Liver (tissue), 9 donors: ENCODE measurements around the gene EMC1. TPM values are rescaled to one million over a fixed set of nuclear protein-coding genes. Genes with fewer than 3 reads are reported as not detected.

Source experiments
- DNase-seq: peaks from one replicate; pipeline ENCODE4 v3.0.0-alpha.2; 2017; ENCODE audit warnings: low spot score
- H3K27ac ChIP-seq, 2 donors: one replicate each; pipeline ENCODE4 v1.7.0; 2013; ENCODE audit warnings: inconsistent platforms in 2 of 2, low read length in 2 of 2, control low read depth in 1 of 2, low read depth in 1 of 2, mild to moderate bottlenecking in 1 of 2
- H3K27me3 ChIP-seq, 4 donors: one replicate each; pipeline versions ENCODE4 v1.6.1 to v1.7.0; 2013; ENCODE audit warnings: low read length in 3 of 4, inconsistent platforms in 1 of 4, mild to moderate bottlenecking in 1 of 4, moderate library complexity in 1 of 4; ENCODE audit not compliant: control insufficient read depth in 4 of 4, insufficient read depth in 4 of 4
- H3K36me3 ChIP-seq, 4 donors: one replicate each; pipeline versions ENCODE4 v1.6.1 to v1.7.0; 2013; ENCODE audit warnings: low read length in 3 of 4, mild to moderate bottlenecking in 3 of 4, low read depth in 1 of 4, moderate library complexity in 1 of 4; ENCODE audit not compliant: control insufficient read depth in 4 of 4, insufficient read depth in 3 of 4
- H3K4me1 ChIP-seq, 4 donors: one replicate each; pipeline versions ENCODE4 v1.6.1 to v1.7.0; 2013; ENCODE audit warnings: low read length in 3 of 4, mild to moderate bottlenecking in 3 of 4, moderate library complexity in 1 of 4; ENCODE audit not compliant: control insufficient read depth in 4 of 4, insufficient read depth in 4 of 4
- H3K4me3 ChIP-seq, 3 donors: one replicate each; pipeline versions ENCODE4 v1.6.1 to v1.7.0; 2013; ENCODE audit warnings: low read length in 3 of 3, control low read depth in 1 of 3, low read depth in 1 of 3, mild to moderate bottlenecking in 1 of 3
- H3K9ac ChIP-seq, 2 donors: one replicate each; pipeline ENCODE4 v1.7.0; 2013; ENCODE audit warnings: low read length in 2 of 2, mild to moderate bottlenecking in 2 of 2, moderate library complexity in 2 of 2, control low read depth in 1 of 2, low read depth in 1 of 2
- H3K9me3 ChIP-seq, 4 donors: one replicate each; pipeline versions ENCODE4 v1.6.1 to v1.7.0; 2013; ENCODE audit warnings: low read length in 3 of 4; ENCODE audit not compliant: control insufficient read depth in 4 of 4
- EGR1 ChIP-seq, 2 donors: IDR thresholded peaks; 2 replicates each; pipeline ENCODE4 v1.6.1; 2016 to 2018; ENCODE audit warnings: antibody characterized with exemption in 2 of 2, low read depth in 2 of 2
- FOXA1 ChIP-seq: IDR thresholded peaks from 2 replicates; pipeline ENCODE4 v1.6.1; 2016; ENCODE audit warnings: antibody characterized with exemption
- FOXA2 ChIP-seq: IDR thresholded peaks from 2 replicates; pipeline ENCODE4 v1.6.1; 2016; ENCODE audit warnings: antibody characterized with exemption
- GABPA ChIP-seq, 2 donors: IDR thresholded peaks in 1 of 2; conservative IDR thresholded peaks in 1 of 2; 2 replicates each; pipeline ENCODE4 v1.6.1; 2016; ENCODE audit warnings: antibody characterized with exemption in 2 of 2, mild to moderate bottlenecking in 1 of 2, moderate library complexity in 1 of 2
- HNF4A ChIP-seq, 2 donors: conservative IDR thresholded peaks; 2 replicates each; pipeline ENCODE4 v1.6.1; 2016; ENCODE audit warnings: antibody characterized with exemption in 2 of 2, mild to moderate bottlenecking in 2 of 2
- HNF4G ChIP-seq: IDR thresholded peaks from 2 replicates; pipeline ENCODE4 v1.6.1; 2016; ENCODE audit warnings: antibody characterized with exemption
- JUND ChIP-seq, 2 donors: IDR thresholded peaks; 2 replicates each; pipeline ENCODE4 v1.6.1; 2016; ENCODE audit warnings: antibody characterized with exemption in 2 of 2
- NR2F2 ChIP-seq: IDR thresholded peaks from 2 replicates; pipeline ENCODE4 v1.6.1; 2016; ENCODE audit warnings: antibody characterized with exemption
- RAD21 ChIP-seq, 2 donors: IDR thresholded peaks; 2 replicates each; pipeline ENCODE4 v1.6.1; 2016; ENCODE audit warnings: antibody characterized with exemption in 2 of 2, mild to moderate bottlenecking in 2 of 2
- RXRA ChIP-seq, 2 donors: IDR thresholded peaks; 2 replicates each; pipeline ENCODE4 v1.6.1; 2017 to 2018; ENCODE audit warnings: antibody characterized with exemption in 2 of 2, mild to moderate bottlenecking in 1 of 2
- SP1 ChIP-seq: IDR thresholded peaks from 2 replicates; pipeline ENCODE4 v1.6.1; 2018; ENCODE audit warnings: antibody characterized with exemption, mild to moderate bottlenecking
- TAF1 ChIP-seq: conservative IDR thresholded peaks from 2 replicates; pipeline ENCODE4 v1.6.1; 2016; ENCODE audit warnings: antibody characterized with exemption, mild to moderate bottlenecking
- YY1 ChIP-seq: IDR thresholded peaks from 2 replicates; pipeline ENCODE4 v1.6.1; 2016; ENCODE audit warnings: antibody characterized with exemption, mild to moderate bottlenecking
- WGBS: extraction: QIAGEN DNeasy Blood & Tissue Kit; methylation state at CpG from one replicate; pipeline ENCODE4 v1.1.7; 2013; 5-methylcytosine and 5-hydroxymethylcytosine counted together
- polyA plus RNA-seq, 2 donors: library from polyadenylated mRNA; stranded (reverse) in 1 of 2; unstranded in 1 of 2; fragments of 200-250 nt in 1 of 2; fragments of >200 nt in 1 of 2; fragmentation: Nextera tagmentation in 1 of 2; extraction: Ambion mirVana in 1 of 2; gene quantifications; one replicate each; pipeline versions ENCODE4 v1.2.1 to v1.2.3, GENCODE V29; 2013 to 2015
- total RNA-seq, 2 donors: library from RNA; depleted of rRNA; stranded (reverse); fragments of >200 nt; gene quantifications; one replicate each; pipeline ENCODE4 v1.2.3, GENCODE V29; 2014
- TF ChIP-seq, protein P1 (sequence below): IDR thresholded peaks from 2 replicates; pipeline ENCODE4 v1.6.1; 2016; ENCODE audit warnings: antibody characterized with exemption
- TF ChIP-seq, protein P2 (sequence below): IDR thresholded peaks from 2 replicates; pipeline ENCODE4 v1.6.1; 2016; ENCODE audit warnings: antibody characterized with exemption
- TF ChIP-seq, protein P3 (sequence below): IDR thresholded peaks from 2 replicates; pipeline ENCODE4 v1.6.1; 2016; ENCODE audit warnings: antibody characterized with exemption, mild to moderate bottlenecking
- TF ChIP-seq, protein P4 (sequence below): fragments of 150-350 bp; IDR thresholded peaks from 2 replicates; pipeline ENCODE4 v1.5.1; 2017; ENCODE audit warnings: improper control_type of control experiment, low read depth, low read length; ENCODE audit not compliant: missing input control
- TF ChIP-seq, protein P5 (sequence below): IDR thresholded peaks from 2 replicates; pipeline ENCODE4 v1.6.1; 2016; ENCODE audit warnings: antibody characterized with exemption
- donor health status: healthy.
- donor health status: healthy.
- donor health status: healthy.
- donor health status: healthy.
- donor health status: healthy.

Gene EMC1
- total and polyA plus RNA-seq, 4 donors: 8.0 to 33.6 (median 14.8) TPM

DNA sequence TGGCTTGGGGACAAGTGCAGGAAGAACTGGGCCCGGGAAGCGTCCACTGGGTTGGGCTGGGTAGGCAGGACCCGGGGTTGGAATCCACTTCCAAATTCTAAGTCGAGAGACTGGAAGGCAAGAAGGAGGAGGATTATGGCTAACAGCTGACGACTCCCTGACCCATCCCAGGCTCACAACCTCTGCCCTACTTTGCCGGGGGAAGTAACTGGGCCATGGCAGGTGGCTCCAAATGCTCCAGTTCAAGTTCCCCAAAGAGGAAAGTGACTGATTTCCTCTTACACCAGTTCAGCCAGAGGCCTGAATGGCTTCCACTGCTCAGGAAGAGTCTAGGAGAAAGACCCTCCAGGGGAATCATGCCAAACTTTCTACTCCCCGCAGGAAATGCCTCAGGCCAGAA lies 11.4 kb downstream of the EMC1 start:
- DNase-seq: no peak
- Histone ChIP-seq H3K4me1 (no peaks in the 10 kb centered on the region), H3K9me3 (no peaks in the 10 kb centered on the region), H3K4me3 (no peak overlapping the region), H3K36me3 (peaks cover 14 to 84% (median 58%) of the 10 kb centered on the region in 4 donors), H3K9ac (no peak overlapping the region), H3K27me3 (no peaks in the 10 kb centered on the region), H3K27ac (no peak overlapping the region)
- TF ChIP-seq TAF1 (no peak), YY1 (no peak), RAD21 (IDR thresholded peaks at IDR 0.05) (no peak), EGR1 (IDR thresholded peaks at IDR 0.05; ENCODE audit: low read depth in 2 of 2) (no peak), RXRA (IDR thresholded peaks at IDR 0.05) (no peak), HNF4G (no peak), FOXA2 (no peak), FOXA1 (no peak), NR2F2 (no peak), SP1 (no peak), JUND (IDR thresholded peaks at IDR 0.05) (no peak), HNF4A (conservative IDR thresholded peaks at IDR 0.05) (no peak), GABPA (IDR thresholded peaks at IDR 0.05 in 1 of 2, conservative IDR thresholded peaks at IDR 0.05 in 1 of 2) (no peak)
- TF ChIP-seq, protein P1, sequence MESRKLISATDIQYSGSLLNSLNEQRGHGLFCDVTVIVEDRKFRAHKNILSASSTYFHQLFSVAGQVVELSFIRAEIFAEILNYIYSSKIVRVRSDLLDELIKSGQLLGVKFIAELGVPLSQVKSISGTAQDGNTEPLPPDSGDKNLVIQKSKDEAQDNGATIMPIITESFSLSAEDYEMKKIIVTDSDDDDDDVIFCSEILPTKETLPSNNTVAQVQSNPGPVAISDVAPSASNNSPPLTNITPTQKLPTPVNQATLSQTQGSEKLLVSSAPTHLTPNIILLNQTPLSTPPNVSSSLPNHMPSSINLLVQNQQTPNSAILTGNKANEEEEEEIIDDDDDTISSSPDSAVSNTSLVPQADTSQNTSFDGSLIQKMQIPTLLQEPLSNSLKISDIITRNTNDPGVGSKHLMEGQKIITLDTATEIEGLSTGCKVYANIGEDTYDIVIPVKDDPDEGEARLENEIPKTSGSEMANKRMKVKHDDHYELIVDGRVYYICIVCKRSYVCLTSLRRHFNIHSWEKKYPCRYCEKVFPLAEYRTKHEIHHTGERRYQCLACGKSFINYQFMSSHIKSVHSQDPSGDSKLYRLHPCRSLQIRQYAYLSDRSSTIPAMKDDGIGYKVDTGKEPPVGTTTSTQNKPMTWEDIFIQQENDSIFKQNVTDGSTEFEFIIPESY: no peak
- TF ChIP-seq, protein P2, sequence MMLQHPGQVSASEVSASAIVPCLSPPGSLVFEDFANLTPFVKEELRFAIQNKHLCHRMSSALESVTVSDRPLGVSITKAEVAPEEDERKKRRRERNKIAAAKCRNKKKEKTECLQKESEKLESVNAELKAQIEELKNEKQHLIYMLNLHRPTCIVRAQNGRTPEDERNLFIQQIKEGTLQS: no peak
- TF ChIP-seq, protein P3, sequence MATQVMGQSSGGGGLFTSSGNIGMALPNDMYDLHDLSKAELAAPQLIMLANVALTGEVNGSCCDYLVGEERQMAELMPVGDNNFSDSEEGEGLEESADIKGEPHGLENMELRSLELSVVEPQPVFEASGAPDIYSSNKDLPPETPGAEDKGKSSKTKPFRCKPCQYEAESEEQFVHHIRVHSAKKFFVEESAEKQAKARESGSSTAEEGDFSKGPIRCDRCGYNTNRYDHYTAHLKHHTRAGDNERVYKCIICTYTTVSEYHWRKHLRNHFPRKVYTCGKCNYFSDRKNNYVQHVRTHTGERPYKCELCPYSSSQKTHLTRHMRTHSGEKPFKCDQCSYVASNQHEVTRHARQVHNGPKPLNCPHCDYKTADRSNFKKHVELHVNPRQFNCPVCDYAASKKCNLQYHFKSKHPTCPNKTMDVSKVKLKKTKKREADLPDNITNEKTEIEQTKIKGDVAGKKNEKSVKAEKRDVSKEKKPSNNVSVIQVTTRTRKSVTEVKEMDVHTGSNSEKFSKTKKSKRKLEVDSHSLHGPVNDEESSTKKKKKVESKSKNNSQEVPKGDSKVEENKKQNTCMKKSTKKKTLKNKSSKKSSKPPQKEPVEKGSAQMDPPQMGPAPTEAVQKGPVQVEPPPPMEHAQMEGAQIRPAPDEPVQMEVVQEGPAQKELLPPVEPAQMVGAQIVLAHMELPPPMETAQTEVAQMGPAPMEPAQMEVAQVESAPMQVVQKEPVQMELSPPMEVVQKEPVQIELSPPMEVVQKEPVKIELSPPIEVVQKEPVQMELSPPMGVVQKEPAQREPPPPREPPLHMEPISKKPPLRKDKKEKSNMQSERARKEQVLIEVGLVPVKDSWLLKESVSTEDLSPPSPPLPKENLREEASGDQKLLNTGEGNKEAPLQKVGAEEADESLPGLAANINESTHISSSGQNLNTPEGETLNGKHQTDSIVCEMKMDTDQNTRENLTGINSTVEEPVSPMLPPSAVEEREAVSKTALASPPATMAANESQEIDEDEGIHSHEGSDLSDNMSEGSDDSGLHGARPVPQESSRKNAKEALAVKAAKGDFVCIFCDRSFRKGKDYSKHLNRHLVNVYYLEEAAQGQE: no peak
- TF ChIP-seq, protein P4, sequence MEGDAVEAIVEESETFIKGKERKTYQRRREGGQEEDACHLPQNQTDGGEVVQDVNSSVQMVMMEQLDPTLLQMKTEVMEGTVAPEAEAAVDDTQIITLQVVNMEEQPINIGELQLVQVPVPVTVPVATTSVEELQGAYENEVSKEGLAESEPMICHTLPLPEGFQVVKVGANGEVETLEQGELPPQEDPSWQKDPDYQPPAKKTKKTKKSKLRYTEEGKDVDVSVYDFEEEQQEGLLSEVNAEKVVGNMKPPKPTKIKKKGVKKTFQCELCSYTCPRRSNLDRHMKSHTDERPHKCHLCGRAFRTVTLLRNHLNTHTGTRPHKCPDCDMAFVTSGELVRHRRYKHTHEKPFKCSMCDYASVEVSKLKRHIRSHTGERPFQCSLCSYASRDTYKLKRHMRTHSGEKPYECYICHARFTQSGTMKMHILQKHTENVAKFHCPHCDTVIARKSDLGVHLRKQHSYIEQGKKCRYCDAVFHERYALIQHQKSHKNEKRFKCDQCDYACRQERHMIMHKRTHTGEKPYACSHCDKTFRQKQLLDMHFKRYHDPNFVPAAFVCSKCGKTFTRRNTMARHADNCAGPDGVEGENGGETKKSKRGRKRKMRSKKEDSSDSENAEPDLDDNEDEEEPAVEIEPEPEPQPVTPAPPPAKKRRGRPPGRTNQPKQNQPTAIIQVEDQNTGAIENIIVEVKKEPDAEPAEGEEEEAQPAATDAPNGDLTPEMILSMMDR: no peak
- TF ChIP-seq, protein P5, sequence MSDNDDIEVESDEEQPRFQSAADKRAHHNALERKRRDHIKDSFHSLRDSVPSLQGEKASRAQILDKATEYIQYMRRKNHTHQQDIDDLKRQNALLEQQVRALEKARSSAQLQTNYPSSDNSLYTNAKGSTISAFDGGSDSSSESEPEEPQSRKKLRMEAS: no peak
- 89% methylated on average over 7 of the region's 7 CpGs for WGBS
